Measurements from ENCODE around the gene UTF1.

Gene UTF1, protein sequence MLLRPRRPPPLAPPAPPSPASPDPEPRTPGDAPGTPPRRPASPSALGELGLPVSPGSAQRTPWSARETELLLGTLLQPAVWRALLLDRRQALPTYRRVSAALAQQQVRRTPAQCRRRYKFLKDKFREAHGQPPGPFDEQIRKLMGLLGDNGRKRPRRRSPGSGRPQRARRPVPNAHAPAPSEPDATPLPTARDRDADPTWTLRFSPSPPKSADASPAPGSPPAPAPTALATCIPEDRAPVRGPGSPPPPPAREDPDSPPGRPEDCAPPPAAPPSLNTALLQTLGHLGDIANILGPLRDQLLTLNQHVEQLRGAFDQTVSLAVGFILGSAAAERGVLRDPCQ

DNA sequence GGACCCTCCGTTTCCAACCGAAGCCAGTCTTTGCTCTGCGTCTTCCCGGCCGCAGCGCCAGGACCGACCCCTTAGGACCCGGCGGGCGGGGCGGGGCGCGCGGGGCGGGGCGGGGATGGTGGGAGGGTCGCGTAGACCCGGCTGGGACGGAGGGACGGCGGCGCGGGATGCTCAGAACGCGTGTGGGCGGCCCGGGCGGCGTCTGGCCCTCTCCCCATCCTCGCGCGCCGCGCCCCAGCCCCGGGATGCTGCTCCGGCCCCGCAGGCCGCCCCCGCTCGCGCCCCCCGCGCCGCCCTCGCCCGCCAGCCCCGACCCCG lies at the start of gene UTF1:
TSS of gene UTF1 (plus strand) at position 174 of the 318 bp plus-strand sequence. CDS start at position 246, 72 bp downstream.
- DNase-seq (ENCODE audit: low read depth in 2 of 3, low spot score in 2 of 3) = no peak

DNA sequence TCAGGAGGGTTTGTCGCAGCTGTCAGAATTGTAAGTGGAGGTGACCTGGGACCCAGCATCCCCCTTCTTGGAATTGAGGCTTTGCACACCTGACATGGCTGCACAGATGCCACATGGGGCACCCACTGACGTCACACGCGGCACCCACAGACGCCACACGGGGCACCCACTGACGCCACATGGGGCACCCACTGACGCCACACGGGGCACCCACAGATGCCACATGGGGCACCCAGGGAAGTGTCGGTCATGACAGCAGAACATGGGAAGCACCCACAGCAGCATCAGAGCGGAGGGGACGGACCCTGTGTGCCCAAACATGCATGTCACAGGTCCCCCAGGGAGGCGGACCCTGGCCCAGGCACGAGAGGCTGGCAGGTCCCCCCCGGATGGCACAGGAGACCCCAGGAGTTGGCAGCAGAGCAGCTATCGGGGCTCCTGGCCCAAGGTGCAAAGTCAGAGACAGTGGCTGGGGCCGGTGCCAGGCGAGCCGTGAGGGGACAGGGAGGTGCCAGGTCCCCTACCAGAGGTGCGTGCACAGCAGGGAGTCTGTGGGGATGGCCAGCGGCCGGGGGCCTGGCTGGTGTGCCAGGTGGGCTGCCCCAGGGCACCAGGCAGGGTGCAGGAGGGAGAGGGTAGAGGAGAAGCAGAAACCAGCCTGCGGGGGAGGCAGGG lies 48.9 kb upstream of the UTF1 start:
- DNase-seq (ENCODE audit: low read depth in 2 of 3, low spot score in 2 of 3) = no peak

DNA sequence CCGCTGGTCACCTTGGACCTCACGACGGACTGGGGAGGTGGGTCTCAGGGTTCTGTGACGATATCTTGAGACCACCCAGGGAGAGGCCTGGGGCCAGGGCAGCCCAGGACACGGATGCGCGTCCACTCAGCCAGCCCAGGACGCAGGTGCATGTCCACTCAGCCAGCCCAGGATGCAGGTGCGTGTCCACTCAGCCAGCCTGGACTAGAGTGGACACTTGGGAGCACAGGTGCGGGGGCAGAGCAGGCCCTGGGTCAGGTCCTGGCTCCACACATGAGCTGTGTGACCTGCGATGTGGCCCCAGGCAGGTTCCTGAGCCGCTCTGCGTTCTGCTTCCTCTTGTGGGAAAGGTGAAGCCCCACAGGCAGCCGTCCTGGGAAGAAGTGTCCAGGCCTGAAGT lies 47.8 kb upstream of the UTF1 start:
- no peak for DNase-seq (ENCODE audit: low read depth in 2 of 3, low spot score in 2 of 3)

DNA sequence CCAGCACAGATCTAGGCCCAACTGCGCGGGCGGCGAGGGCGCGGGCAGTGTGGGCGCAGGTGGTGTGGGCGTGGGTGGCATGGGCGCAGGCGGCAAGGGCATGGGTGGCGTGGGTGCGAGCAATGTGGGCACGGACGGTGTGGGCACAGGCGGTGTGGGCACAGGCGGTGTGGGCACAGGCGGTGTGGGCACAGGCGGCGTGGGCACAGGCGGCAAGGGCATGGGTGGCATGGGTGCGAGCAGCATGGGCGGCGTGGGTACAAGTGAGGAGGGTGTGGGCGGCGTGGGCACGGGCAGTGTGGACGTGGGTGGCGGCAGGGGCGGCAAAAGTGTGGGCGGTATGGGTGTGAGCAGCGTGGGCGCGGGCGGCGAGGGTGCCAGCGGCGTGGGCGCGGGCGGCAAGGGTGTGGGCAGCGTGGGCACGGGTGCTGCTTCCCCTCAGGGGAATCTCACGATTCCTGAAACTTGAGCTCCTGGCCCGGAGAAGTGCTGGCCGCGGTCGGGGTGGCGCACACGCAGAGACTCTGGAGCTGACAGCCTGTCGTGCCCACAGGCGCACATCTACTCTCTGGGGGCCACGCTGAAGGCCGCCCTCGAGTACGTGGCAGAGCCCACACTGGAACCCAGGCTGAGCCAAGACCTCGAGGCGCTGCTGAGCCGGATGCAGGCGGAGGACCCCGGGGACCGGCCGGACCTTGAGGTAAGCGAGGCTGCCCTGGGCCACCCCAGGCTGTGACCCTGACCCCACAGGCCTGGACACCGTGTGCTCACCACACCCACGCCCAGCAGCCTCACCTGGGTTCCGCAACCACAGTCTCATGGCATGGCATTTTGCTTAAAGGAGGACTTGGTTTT lies 47.0 kb upstream of the UTF1 start:
- DNase-seq (ENCODE audit: low read depth in 2 of 3, low spot score in 2 of 3) = no peak

DNA sequence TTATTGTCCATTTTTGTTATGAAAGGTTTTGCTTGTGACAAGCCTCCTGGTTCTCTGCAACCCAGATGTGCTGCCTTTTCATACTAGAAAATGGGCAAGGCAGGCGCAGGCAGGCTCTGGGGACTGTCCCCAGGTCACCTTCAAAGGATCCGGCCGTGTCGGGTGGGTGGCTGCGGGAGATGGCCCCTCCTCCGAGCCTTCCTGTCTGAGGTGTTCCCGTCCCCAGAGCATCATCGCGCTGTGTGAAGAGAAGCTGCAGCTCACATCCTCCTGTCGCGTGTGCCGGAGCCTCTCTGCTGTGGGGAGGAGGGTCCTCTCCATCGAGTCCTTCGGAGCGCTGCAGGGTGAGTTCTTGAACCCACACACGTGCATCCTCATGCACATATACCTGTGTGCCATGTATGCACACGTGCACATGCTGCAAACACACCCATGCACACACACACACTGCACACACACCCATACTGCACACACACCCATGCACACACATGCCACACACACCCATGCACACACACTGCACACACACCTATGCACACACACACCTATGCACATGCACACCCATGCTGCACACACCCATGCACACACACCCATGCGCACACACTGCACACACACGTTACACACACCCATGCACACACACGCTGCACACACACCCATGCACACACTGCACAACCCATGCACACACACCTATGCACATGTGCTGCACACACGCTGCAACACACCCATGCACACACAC lies 46.2 kb upstream of the UTF1 start:
- no peak for DNase-seq (ENCODE audit: low read depth in 2 of 3, low spot score in 2 of 3)

DNA sequence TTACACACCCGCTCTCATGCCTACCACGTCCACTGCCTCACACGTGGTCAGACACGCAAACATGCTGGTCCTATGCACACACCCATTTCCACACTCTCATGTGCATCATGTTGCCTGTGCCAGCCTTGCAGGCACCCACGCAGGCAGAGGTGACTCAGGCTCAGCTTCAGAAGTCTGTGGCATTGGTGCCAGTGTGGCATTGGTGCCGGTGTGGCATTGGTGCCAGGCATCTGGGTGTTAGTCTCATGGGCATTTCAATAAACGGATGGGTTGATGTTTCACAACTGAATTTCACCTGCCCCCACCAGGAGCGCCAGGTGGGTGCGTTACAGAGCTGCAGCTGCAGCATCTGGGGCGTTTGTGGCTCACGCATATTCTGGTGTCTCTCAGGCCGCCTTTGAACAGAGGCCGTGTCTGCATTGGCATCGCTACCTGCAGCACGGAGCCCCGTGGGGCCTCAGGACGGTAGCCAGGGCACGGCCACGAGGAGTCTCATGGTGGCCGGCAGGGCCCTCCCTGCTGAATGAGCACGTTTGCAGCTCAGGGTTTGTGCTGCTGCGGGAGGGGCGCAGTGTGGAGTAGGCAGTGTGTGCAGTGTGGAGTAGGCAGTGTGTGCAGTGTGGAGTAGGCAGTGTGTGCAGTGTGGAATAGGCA lies 45.3 kb upstream of the UTF1 start:
- no peak for DNase-seq (ENCODE audit: low read depth in 2 of 3, low spot score in 2 of 3)

DNA sequence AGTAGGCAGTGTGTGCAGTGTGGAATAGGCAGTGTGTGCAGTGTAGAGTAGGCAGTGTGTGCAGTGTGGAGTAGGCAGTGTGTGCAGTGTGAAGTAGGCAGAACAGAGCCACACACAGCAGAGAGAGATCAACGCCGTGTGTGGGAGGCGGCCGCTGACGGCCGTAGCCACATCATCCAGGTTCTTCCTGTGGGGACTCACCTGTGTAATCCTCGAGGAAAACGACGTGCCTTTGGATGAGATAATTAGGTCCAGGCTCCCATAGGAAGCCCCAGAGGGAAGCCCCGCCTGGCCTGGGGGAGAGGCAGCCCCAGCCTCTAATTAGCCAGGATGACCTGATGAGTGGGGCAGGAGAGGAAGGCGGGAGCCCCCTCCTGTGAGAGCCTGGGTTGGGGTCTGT lies 44.6 kb upstream of the UTF1 start:
- no peak for DNase-seq (ENCODE audit: low read depth in 2 of 3, low spot score in 2 of 3)

DNA sequence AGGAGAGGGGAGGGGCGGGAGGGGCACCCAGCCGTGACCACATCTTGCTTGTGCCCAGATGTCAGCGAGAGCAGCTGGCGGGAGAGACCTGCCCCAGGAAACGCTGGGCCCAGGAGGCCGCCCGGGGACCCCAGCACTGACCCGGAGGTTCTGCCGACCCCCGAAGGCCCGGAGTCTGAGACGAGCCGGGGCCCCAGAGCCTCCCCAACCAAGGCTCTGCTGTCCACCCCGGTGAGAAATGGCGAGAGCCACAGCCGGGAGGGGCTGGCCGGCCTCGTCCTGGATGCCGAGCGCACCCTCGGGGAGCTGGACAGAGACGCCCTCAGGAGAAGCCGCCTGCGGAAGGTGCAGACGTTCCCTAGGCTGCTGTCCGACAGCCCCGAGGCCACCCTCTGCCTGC lies 44.1 kb upstream of the UTF1 start:
- no peak for DNase-seq (ENCODE audit: low read depth in 2 of 3, low spot score in 2 of 3)

DNA sequence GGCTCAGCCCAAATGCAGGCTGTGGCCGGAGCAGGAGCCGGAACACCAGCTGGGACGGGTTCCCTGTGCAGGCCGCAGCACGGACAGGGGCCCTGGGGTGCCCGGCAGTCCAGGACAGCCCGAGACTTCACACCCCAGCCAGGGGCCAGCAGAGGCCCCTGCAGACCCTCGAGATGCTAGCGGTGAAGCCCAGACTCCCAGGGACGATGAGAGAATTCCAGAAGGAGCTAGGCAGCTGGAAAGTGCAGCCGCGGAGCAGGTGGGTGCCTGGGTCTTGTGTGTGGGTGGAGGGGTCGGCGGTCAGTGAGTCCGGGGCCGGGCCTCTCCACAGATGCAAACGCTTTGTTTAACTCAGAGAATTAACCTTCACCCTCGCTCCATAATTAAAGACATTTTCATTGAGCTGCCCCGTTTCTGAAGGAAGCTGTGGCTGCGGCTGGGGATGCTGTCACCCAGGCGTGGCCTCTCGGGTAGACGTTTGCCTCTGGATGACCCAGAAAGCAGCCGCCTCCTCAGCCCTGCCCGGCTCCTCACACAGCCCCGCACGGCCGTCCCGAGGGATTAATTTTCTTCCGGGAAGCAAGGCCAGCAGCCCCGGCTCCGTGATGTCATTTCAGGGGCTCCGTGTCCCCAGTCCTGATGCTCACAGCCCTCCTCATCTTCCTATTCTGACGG lies 43.5 kb upstream of the UTF1 start:
- no peak for DNase-seq (ENCODE audit: low read depth in 2 of 3, low spot score in 2 of 3)

DNA sequence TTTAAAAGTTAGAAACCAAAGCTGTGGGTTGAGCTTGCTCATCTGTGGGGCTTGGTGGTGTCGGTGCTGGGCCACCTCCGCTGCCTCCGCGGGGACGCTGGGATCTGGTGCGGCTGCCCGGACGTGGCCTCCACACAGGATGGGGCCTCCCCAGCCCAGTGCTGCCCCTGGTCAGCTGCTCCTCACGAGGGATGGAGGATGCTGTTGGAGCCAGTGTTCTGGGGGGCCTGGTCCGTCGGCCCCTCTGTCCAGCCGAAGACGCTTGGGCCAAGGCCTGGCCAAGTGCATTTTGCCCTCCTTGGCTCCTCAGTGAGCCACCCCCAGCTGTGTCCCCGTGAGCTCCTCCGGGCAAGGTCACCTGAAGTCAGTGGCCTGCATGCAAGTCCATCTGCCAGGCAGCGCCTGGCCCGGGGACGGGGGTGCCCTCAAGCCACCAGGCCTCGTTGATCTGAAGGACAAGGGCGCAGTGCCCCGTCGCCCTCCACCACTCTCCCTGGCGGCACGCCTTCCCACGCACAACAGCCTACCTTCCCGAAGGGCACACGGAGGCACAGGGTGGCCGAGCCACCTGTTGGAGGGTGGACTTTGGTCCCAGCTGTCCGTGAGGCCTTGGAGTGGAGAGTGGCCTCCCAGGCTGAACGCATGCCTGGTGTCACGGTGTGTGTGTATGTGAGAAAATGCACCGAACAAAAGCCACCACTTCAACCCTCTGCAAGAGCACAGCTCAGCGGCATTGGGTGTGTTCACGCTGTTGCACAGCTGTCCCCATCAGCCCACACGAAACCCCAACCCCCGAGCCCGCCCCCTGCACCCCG lies 42.7 kb upstream of the UTF1 start:
- DNase-seq (ENCODE audit: low read depth in 2 of 3, low spot score in 2 of 3) = no peak

DNA sequence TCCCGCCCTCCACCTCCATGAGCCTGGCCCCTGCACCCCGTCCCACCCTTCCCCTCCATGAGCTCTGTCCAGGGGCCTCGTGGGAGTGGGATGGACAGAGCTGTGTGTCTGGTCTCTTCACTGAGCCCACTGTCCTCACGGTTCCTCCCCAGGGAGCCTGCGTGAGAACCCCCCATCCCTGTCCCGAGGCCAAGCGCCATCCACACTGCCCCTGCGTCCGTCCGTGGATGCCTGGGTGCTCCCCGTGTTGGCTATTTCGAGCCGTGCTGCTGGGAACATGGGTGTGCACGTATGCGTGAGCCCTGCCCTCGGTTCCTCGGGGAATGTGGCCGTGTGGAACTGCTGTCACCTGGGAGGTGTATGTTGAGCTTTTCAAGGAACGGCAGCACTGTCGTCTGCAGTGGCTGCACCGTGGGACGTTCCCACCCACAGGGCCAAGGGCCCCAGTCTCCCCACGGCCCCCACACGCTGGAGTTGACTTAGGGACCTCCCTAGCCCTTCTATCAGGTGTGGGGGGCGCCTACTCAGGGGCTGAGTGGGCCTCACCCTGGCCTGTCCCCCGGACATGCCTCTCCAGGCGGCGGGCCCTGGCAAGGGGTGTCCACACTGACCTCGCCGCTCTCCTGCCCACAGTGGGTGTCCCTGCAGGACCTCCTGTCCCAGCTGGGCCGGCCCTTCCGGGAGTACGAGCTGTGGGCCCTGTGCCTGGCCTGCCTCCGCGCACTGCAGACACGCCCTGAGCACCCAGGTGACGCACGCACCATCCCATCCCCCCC lies 41.9 kb upstream of the UTF1 start:
- no peak for DNase-seq (ENCODE audit: low read depth in 2 of 3, low spot score in 2 of 3)

DNA sequence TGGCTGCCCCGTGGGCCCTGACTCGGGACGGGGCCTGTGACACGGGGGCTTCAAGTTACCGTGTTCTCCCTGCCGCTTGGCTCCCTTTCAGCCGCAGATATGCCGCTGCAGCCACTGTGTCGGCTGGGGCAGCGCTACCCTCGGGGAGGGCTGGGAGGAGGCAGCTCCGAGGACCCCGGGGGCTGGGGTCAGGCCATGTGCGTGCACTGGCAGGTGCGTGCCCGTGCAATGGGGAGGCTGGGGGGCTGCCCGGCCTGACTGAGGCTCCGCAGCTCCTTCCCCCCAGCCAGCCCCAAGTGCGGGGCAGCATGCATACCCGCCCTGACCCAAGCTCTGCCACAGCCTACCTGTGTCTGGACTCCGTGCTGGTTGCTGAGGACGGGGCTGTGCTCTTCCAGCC lies 40.8 kb upstream of the UTF1 start:
- no peak for DNase-seq (ENCODE audit: low read depth in 2 of 3, low spot score in 2 of 3)

DNA sequence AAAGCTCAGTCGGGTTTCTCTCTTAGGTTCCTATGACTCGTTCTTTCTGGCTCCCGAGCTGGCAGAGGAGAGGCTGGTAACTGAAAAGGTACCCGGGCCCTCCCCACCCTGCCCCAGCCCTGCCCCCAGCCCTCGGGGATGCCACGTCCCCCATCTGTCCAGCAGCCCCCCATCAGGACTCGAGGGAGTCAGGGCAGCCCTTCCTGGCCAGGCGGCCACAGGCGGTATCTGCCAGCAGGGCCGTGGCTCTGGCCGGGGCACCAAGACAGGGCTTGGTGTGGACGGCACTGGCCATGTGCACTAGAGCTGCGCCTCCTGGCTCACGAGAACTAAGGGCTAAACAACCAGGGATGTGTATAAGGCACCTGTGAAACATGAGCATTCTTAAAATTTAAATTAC lies 40.3 kb upstream of the UTF1 start:
- no peak for DNase-seq (ENCODE audit: low read depth in 2 of 3, low spot score in 2 of 3)

DNA sequence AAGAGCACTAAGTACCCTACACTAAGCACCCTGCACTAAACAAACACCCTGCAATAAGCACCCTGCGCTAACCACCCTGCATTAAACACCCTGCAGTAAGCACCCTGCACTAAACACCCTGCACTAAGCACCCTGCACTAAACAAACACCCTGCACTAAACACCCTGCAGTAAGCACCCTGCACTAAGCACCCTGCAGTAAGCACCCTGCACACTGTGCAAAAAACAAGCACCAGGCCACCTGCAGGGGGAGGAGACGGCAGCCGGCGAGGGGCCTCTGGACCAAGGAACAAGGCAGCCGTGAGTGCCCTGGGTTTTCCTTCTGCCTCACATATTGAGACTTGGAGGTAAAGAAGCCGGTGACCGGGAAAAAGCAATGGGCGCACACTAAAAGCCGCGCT lies 39.8 kb upstream of the UTF1 start:
- no peak for DNase-seq (ENCODE audit: low read depth in 2 of 3, low spot score in 2 of 3)

DNA sequence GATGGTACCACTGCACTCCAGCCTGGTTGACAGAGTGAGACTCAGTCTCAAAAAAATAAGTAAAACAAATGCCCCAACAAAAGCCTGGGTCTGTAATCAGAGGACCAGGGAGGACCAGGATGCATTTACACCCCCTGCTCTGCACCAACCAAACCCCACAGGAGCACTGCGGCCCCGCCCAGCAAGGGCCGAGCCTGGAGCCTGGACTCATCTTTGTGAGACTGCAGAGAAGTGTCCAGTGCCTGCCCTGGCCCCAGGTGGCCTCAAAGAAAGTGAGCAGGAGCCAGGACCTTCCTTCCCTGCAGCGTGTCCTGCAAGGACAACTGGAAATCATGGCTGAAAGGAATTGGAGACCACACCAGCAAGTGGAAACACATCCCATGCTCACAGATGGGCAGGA lies 38.4 kb upstream of the UTF1 start:
- no peak for DNase-seq (ENCODE audit: low read depth in 2 of 3, low spot score in 2 of 3)

DNA sequence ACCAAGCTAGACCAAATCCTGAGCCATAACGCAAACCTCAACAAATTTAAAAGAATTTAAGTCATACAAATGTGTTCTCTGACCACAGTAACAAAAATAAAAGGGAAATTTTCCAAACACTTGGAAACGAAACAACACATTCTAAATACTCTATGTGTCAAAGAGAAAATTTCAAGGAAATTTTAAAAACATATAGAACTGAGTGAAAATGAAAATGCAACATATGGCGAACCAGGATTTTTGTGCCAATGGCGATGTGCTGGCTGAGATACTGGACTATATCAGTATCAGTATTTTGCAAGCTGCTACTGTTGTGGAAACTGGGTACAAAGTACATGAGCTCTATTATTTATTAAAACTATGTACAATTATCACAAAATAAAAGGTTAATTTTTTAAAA lies 35.9 kb upstream of the UTF1 start:
- no peak for DNase-seq (ENCODE audit: low read depth in 2 of 3, low spot score in 2 of 3)

DNA sequence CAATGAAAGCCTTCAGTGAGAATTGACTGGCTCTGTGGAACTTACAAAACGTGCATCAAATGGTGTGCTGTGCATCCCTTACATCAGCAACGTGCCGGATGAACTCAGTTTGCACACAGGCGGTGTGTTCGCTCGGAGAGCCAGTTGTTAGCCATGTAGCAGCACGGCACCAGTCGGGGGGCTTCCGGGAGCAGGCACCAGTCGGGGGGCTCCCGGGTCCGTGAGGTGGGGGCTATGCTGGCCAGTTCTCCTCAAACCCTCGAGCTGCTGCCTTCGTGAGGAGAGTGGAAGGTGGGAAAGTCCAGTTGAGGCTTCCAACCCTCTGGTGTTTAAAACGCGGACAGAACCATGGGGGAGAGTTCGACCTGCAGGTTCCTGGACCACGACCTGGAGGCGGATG lies 34.9 kb upstream of the UTF1 start:
- no peak for DNase-seq (ENCODE audit: low read depth in 2 of 3, low spot score in 2 of 3)

DNA sequence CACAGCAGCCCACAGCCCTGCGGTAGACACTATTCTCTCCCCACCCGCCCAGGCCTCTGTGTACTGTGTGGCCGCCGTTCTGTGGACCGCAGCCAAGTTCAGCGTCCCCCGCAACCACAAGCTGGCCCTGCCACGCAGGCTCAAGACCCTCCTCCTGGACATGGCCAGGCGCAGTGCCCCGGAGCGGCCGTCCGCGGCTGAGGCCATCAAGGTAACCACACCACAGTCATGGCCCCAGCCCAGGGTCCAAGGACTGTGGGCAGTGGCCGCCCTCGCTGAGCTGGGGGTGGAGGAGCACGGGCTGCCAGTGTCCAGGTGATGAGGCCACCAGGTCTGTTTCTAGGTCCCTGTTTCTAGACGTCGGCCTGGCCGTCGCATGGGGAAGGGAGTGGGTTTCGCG lies 34.4 kb upstream of the UTF1 start:
- no peak for DNase-seq (ENCODE audit: low read depth in 2 of 3, low spot score in 2 of 3)
